ENCODE measurements around the gene ERBB4.

DNA sequence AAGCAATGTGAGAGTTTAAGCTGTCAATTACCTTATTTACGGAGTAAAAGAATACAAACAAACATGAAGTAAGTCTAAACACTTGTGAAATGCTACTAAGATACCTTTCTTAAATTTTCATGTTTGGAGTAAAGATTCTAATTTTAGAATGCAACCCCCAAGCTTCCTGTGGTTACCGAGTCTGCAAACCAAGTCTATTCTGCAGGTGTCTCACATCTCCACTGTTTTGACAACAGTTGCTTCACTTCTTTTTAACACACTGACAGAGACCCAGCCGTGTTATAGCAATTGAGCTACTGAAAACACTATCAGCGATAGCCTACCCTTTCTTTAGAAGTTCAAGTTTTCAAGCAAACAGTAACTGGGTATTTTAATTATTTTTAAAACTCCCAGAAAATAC is 608.3 kb downstream of the ERBB4 start:
- TF ChIP-seq, protein P1, sequence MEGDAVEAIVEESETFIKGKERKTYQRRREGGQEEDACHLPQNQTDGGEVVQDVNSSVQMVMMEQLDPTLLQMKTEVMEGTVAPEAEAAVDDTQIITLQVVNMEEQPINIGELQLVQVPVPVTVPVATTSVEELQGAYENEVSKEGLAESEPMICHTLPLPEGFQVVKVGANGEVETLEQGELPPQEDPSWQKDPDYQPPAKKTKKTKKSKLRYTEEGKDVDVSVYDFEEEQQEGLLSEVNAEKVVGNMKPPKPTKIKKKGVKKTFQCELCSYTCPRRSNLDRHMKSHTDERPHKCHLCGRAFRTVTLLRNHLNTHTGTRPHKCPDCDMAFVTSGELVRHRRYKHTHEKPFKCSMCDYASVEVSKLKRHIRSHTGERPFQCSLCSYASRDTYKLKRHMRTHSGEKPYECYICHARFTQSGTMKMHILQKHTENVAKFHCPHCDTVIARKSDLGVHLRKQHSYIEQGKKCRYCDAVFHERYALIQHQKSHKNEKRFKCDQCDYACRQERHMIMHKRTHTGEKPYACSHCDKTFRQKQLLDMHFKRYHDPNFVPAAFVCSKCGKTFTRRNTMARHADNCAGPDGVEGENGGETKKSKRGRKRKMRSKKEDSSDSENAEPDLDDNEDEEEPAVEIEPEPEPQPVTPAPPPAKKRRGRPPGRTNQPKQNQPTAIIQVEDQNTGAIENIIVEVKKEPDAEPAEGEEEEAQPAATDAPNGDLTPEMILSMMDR (IDR thresholded peaks at IDR 0.05): no peak
- TF ChIP-seq POLR2A (IDR thresholded peaks at IDR 0.05): no peak

Data from prostate gland (tissue), 2 donors.